Measurements from ENCODE around the gene PLA1A.
"Not testable (repeated sequence)": the region's sequence is repeated elsewhere in the genome, so short reads cannot be mapped to it uniquely, and the experiment has no call there.

PLA1A gene

DNA sequence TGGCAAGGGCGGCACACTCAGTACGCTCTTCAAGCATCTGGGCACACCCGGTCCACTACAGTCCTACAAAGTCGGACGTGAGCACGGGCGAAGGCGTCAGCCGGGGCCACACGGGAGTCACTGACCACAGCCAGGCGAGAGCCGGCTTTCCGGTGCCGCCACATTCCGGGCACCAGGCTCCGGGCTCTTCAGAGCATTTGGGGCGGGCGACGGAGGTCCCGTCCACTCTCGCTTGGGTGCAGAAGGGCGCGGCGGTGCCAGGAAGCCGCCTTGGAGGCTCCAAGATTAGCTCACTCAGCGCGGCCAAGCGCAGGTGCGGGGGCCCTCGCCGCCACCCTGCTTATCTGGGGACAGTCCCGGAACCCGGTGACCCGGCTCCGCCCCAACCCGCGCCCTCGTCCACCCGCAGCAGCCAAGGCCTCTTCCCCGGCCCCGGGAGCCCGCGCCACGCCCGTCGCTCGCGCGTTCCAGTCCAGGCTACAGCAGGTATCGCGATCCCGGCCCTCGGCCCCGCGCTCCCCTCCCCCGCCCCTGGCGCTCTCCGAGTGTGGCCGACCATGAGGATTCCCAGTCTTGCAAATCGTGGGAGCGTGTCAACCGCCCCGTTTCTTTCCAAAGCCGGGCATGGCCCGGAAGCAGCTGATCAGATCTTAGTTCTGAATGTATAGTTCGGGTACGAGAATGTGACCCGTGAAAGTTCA lies 18.2 kb upstream of the PLA1A start, which contains the start of gene ADPRH:
TSS of gene ADPRH (plus strand) at position 127 of the 701 bp plus-strand sequence. CDS start 2,678 bp downstream, outside the sequence.
- DNase-seq (ENCODE audit: low spot score), result peak; percentile 93

DNA sequence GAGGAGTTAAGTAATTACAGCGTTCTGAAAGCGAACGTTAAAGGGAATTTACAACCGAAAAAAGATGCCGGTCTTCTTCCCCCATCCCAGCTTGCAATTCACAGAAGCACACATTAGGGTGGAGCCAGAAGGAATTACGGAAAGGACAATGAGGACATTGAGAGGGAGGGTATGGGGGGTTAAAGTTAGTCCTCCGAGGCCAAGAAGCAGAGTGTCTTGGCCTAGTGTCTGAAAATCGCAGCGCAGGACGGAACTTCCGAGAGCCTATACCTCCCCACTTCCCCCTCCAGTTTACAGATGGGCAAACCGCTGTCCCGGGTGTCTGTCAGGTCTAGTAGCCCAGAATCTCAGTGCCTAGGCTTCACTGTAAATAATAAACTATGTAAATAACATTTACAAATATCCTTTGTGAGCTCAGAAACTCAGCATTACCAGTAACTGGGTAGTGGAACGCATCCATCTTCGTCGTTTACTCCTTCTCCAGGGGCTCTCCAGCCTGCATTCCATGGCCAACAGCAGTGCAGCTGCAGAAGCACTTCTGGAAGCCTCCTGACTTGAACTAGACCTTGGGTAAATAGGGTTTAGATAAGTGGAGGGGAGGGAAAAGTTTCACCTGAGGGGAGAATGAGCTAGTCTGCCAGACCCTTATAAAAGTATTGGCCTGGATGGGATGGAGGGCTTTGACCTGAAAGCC lies 17.5 kb upstream of the PLA1A start:
- peak; percentile 33 for DNase-seq (ENCODE audit: low spot score)

DNA sequence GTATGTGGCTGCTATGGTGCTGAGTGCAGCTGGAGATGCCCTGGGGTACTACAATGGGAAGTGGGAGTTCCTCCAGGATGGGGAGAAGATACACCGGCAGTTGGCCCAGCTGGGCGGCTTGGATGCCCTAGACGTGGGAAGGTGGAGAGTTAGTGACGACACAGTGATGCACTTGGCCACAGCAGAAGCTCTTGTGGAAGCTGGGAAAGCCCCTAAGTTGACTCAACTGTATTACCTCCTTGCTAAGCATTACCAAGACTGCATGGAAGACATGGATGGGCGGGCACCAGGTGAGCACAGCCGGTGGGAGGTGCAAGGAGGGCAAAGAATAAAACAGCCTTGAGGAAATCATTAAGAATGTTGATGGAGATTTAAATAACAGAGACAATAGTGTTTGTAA lies 15.5 kb upstream of the PLA1A start:
- no peak for DNase-seq (ENCODE audit: low spot score)

DNA sequence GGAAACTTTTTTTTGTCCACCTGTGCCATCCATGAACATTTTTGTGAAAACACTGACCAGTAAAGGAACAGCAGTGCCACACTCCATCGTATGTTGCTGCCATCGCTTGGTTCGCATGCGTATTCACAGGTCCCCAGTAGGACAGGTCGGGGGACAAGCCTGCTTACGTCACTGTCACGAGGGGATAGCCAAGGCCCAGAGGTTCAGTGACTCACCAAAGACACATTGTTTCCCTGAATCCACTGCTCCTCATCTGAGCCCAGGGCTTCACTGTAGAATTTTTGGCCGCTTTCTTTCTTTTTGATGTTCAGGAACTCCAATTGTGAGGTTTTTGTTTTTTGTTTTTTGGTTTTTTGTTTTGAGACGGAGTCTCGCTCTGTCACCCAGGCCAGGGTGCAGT lies 12.5 kb upstream of the PLA1A start:
- no peak for DNase-seq (ENCODE audit: low spot score)

DNA sequence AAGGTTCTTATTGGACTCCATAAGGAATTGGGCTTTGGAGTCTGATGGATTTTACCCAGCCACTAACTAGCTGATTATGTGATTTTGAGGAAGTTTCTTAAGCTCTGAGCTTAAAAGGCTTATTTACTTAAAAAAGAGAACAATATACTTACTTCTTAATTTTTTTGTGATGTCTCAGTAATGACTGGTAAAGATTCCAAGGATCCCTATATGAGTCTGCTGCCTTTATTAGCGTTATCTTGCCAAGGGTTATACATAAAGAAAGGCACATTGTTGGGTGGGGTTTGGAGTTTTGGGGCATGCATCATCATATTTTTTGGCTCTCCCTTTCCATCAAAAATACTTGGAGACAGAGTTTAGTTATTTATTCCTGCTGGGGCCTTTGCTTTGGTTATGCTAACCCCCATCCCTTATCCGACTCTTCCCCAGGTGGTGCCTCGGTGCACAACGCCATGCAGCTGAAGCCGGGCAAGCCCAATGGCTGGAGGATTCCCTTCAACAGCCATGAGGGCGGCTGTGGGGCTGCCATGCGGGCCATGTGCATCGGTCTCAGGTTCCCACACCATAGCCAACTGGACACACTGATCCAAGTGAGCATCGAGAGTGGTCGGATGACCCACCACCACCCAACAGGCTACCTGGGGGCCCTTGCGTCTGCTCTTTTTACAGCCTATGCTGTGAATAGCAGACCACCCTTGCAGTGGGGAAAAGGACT lies 11.7 kb upstream of the PLA1A start:
- no peak for DNase-seq (ENCODE audit: low spot score)

DNA sequence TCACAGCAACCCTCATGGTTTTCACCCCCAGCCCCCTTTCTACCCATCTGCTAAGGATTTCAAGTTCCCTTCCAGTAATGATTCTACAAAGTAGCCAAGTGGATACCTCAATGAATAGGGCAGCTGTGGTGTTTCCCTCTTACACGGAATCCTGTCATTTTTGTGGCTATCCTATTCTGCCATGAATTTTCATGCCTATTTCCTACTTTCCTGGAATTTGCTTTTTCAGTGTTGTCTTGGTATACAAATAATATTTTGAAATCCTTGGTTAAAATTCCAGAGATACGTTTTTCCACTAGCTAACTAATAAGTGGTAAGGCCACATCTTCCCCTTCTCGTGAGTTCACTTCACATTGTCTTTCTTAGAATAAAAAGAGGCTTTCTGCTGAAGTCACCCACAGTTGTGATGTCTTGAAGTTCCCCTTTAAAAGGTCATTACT lies 10.9 kb upstream of the PLA1A start:
- peak; percentile 45 for DNase-seq (ENCODE audit: low spot score)

DNA sequence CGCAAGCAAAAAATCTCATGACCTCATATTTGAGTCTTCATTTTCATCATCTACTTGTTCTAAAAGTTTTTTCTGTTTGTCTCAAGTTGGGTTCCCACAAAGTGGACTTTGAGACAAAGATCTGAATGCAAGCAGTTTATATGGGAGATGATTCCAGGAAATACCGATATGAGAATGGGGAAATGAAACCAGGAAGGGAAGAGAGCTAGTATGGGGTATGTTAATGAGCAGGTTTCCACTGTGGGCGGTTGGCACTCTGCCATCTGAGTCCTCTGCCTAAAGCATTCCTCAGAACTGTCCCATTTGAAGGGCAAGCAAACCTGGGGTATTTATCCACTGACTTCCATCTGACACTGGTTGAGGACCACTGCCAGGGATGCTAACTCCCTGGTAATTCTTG lies 9.6 kb upstream of the PLA1A start:
- DNase-seq (ENCODE audit: low spot score), result no peak

DNA sequence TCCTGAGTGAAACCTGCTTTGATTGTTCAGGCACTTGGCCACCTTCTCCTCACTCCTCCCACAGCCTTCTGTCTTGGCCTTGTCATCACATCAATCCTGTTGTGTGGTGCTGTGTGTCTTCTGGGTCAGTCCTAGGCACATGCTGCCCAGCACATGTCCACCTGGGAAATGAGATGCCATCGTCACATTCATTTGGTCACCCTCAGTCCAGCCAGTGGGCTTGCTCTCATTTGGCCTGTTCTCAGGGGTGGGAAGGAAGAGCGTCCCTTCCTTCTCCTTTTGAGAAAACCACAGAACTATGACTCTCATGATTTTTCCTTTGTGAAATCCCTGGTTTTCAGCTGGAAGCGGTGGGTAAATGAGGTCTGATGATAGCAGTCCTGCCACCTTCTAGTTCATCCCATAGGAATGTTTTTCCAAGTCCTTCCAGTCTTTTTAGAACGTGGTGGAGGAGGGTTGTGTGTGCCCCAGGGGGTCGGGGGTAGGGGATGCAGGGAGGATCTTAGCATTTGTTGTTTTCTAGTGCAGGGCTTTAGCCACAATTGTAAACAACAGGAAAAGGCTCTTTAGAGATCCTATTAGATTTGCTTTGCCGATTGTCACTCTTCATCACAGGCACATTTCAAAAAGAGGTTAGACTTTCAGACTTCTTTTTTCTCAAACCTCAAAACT lies 8.4 kb upstream of the PLA1A start:
- no peak for DNase-seq (ENCODE audit: low spot score)

DNA sequence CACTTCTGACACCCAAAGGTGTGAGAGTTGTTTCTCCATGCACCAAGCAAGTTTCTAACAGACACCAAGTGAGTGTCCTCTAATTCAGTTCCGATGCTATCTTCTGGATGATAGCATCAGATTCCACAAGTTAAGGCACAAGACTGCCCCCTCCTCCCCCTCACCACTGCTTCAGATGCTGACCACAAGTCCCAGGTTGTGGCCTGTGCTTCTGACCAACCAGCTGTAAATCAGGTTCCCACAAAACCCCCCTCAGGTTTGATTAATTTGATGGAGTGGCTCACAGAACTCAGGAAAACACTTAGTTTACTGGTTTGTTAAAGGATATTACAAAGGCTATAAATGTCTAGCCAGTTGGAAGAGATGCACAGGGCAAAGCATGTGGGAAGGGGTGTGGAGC lies 7.0 kb upstream of the PLA1A start:
- DNase-seq (ENCODE audit: low spot score), result no peak

DNA sequence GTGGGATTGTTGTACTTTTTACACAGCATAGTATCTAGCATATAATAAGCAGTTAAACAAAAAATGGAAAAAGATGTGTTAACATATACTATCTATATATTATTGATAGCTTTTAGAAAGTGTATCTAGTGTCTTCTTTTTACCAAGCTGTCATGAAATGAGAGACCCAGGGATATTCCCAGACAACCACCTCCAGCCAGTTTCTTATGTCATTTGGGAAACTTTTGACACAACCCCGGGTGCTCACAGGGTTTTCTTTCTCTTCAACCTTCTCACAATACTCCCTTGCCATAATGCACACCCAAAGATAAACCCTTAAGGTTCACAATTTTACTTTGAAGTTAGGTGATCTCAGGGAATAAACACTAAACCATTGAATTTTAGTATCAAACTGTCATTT lies 4.8 kb upstream of the PLA1A start:
- DNase-seq (ENCODE audit: low spot score), result no peak

DNA sequence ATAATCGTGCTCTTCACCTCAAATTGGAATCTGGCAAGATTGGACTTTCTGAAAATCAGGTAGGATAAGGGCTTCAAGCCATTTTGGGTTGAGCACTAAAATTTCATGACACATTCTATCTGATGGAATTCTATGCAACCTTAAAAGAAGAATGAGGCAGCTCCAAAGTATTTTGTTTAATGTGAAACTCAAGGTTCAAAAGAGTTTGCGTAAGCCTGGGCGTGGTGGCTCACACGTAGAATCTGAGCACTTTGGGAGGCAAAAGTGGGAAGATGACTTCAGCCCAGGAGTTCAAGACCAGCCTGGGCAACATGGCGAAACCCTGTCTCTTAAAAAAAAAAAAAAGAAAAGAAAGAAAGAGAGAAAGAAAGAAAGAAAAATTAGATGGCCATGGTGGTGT lies 3.6 kb upstream of the PLA1A start:
- no peak for DNase-seq (ENCODE audit: low spot score)

DNA sequence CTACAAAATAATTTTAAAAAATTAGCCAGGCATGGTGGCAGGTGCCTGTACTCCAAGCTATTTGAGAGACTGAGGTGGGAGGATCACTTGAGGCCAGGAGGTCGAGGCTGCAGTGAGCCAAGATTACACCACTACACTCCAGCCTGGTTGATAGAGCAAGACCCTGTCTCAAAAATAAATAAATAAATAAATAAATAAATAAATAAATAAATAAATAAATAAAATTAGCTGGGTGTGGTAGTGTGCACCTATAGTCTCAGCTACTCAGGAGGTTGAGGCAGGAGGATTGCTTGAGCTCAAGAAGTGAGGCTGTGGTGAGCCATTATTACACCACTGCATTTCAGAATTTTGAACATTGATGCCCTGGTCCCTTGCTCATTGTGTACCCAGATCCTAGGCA lies 2.8 kb upstream of the PLA1A start:
- not testable (repeated sequence) for DNase-seq (ENCODE audit: low spot score)

DNA sequence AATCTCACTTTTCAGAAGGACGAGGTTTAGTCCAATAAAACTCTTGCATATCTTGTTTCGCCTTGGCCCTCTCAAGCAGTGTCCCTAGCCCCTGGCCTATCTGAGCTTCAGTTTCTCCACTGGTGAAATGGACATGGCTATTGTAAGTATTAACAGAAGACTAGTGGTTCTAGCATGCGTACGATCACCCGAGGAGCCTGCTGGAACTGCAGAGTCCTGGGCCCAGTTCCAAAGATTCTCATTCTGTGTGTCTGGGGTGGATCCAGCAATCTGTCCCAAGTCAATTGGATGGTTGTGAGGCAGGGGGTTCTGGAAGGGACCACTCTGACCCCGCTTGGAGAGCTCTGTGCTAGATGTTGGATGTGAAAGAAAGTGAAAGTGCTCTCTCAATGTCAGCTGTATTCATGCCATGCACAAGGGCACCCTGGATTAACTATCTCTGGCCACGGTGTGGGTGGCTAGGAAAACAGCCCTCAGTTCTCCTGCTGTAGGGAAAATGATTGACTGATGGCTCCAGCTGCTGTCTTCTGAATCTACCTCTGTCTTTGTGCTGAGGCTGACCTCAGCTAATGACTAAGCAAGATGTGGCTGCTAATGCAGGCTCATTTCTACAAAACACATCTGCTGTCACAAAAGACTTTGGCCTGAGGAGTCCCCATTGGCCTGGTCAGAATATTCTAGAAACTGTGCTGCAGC lies 1.9 kb upstream of the PLA1A start:
- peak; percentile 38 for DNase-seq (ENCODE audit: low spot score)

DNA sequence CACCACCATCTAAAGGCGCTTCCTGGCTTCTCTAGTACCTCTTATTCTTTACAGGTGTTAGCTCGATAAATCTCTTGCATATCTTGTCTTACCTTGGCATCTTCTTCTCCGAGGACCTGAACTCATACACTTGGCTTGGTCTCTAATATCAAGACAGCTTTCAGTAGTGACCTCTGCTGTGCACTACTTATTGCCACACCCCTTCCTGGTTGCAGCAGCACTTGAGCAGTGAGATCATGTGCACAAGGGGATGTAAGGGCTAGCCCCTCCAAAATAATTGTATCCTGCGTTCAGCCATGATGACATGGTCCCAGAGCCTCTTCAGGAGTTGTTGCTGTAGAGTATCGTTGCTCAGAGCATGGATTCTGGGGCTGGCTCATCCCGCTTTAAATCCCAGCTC lies 1.3 kb upstream of the PLA1A start:
- no peak for DNase-seq (ENCODE audit: low spot score)

DNA sequence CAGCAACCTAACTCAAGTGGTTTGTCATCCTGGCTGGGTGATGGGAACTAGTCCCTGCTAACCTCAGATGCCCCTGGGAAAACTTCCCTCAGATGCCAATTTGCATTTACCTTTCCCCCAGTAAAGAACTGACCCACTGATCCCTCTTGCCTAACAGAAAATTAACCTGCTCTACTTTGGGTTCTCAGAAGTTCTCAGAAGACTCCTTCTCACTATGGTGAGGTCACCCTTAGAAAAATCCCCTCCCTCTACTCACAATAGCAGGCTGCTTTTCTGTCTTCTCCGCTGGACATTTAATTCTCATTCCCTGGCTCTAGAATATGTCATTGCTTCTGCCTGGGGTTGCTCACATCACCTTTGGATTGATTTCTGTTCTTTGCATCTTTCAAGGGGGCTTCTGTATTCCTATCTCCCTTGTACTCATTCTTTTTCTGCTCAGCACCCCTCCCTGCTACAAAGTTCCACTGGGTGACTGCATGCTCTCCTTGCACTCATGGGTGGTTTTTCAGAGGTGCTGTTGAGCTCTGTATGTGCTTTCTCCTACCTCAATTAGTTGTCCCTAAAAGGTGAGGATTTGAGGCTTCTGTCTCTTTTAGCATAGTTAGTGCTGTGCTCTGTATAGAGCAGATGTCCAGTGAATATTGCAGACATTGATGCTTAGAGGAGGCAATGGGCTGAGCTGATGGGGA lies 869 bp downstream of the PLA1A start:
- no peak for DNase-seq (ENCODE audit: low spot score)

DNA sequence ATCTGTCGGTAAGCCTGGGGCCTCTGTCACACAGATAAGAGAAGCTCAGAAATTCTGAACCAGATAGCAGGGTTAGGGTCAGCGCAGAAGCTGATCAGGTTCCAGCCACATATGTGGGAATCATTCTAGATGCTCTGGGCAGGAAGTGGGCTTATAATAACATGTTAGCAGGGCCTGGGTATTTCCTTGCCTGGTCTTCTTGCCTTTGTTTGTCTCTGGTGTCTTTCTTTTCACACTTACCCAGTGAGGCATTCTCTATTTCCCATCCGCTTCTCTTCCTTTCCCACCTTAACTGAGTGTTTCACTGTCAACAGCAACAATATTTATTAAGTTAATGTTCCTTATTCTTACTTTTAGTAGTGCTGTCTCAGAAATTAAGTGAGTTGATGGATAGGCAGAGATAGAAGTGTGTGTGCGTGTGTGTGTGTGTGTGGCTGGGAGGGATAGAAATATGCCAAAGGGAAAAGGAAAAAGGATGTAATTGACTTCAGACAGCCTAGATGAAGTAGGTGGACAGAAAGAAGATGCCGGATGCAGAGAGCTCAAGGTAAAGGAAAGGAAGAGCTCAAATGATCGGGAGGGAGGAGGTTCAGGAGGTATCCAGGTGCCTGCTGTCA lies 2.0 kb downstream of the PLA1A start:
- DNase-seq (ENCODE audit: low spot score), result no peak

DNA sequence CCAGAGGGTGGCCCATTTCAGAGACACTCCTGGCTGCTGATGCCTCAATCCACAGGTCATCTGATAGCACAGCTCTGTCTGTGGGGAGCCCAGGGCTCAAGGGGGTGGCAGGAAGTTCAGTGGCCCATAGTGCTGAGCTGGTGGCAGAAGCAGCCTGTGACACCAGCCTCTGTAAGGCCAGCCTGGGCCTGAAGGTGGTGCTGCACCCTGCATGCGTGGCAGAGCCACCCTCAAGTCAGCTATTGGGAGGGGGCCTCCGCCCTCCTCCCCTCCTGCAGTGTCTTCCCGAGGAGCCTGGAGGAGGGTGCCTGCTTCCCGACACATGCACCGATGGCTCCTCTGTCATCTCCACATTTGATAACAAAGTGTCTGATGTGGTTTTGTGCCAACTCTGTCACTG lies 3.0 kb downstream of the PLA1A start:
- peak; percentile 48 for DNase-seq (ENCODE audit: low spot score)

DNA sequence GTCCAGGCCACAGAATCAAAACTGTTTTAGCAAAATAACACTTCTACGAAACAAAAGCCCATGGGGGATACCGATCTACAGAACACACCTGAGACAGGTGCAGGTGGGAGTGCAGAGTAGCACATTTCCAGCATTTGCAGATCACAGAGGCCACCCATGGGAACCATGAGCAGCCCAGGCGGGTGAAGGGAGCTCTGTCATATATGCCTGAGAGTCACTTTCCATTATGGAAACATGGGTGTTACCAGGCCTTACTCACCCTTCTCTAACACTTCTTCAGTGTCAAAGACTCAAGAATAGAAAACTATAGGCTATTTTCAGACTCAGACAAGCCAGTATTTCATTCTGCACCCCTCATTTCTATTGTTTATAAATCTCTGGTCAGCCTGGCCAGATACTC lies 3.5 kb downstream of the PLA1A start:
- no peak for DNase-seq (ENCODE audit: low spot score)

DNA sequence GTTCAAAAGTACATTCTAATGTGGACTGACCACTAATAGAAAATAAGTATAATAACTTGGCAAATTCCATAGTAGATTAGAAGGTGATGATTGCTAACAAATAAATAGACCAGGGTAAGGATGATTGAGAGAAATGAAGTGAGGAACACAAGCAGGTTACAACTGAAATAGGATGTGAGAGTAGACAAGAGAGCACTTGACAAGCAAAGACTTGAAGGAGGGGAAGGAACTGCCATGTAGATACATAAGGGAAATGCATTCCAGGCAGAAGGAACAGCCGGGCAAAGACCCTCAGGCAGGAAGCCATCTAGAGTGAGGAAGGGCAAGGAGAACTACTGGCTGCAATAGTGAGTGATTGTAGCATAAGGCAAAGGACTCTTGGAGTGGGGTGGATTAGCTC lies 5.0 kb downstream of the PLA1A start:
- DNase-seq (ENCODE audit: low spot score), result no peak

DNA sequence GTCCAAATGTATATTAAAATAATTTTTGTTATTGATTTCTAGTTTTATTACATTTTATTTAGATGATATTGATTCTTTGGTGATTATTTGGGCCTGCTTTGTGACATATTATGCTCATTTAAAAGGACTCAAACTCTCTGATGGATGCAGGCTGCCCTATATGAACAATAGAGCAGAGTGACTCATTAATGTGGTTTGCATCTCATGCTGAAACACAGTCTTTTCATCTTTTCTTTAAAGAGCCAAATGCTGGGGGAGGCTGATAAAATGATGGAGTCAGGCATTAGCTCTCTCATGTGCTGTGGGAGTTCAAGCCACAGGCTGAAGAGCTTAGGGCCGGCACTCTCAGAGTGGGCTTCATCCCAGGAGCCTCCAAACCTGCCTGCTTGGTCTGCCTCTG lies 7.2 kb downstream of the PLA1A start:
- peak; percentile 32 for DNase-seq (ENCODE audit: low spot score)
